C4-2B (cell line): Measurements from ENCODE around the gene P4HTM.

Experiments used
- CTCF ChIP-seq: fragments of 450-650 bp; conservative IDR thresholded peaks from 2 replicates; pipeline ENCODE4 v1.5.1; 2017; ENCODE audit warnings: mild to moderate bottlenecking
- ZFX ChIP-seq: fragments of 450-650 bp; IDR thresholded peaks from 2 replicates; pipeline ENCODE4 v1.6.1; 2017

- no peak for TF ChIP-seq CTCF
- no peak for TF ChIP-seq ZFX
Observed at GRCh38 chr3:49022688-49023171, 32.7 kb downstream of the P4HTM start.
